ENCODE data around the gene ZNF732.

- TF ChIP-seq POLR2AphosphoS5 (IDR thresholded peaks at IDR 0.05; ENCODE audit: low read depth, low read length) (peak; percentile 64), EGR1 (IDR thresholded peaks at IDR 0.05; ENCODE audit: borderline replicate concordance, low read depth, low read length) (no peak), EP300 (IDR thresholded peaks at IDR 0.05; ENCODE audit: borderline replicate concordance in 1 of 2, low read depth in 2 of 2, low read length in 2 of 2) (no peak), YY1 (IDR thresholded peaks at IDR 0.05; ENCODE audit: low read depth, low read length) (no peak)
- TF ChIP-seq, protein P1, sequence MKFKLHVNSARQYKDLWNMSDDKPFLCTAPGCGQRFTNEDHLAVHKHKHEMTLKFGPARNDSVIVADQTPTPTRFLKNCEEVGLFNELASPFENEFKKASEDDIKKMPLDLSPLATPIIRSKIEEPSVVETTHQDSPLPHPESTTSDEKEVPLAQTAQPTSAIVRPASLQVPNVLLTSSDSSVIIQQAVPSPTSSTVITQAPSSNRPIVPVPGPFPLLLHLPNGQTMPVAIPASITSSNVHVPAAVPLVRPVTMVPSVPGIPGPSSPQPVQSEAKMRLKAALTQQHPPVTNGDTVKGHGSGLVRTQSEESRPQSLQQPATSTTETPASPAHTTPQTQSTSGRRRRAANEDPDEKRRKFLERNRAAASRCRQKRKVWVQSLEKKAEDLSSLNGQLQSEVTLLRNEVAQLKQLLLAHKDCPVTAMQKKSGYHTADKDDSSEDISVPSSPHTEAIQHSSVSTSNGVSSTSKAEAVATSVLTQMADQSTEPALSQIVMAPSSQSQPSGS (IDR thresholded peaks at IDR 0.05; ENCODE audit: low read length) = no peak
- TF ChIP-seq, protein P2, sequence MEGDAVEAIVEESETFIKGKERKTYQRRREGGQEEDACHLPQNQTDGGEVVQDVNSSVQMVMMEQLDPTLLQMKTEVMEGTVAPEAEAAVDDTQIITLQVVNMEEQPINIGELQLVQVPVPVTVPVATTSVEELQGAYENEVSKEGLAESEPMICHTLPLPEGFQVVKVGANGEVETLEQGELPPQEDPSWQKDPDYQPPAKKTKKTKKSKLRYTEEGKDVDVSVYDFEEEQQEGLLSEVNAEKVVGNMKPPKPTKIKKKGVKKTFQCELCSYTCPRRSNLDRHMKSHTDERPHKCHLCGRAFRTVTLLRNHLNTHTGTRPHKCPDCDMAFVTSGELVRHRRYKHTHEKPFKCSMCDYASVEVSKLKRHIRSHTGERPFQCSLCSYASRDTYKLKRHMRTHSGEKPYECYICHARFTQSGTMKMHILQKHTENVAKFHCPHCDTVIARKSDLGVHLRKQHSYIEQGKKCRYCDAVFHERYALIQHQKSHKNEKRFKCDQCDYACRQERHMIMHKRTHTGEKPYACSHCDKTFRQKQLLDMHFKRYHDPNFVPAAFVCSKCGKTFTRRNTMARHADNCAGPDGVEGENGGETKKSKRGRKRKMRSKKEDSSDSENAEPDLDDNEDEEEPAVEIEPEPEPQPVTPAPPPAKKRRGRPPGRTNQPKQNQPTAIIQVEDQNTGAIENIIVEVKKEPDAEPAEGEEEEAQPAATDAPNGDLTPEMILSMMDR (IDR thresholded peaks at IDR 0.05; ENCODE audit: control extremely low read depth in 1 of 3, insufficient read depth in 1 of 3, low read depth in 1 of 3, low read length in 3 of 3) = no peak
These were observed 48.8 kb downstream of the ZNF732 start for GRCh38 chr4:256492-256891.

All from H1 (cell line).